GM19025 (cell line): ENCODE data around the gene GSDME.
A peak's percentile ranks its signal among the peaks of the same experiment; 100 is the strongest.

ENCODE experiments used
- ATAC-seq: cut with Tn5 transposase; IDR thresholded peaks from one replicate; pipeline ENCODE4 v1.9.1; 2021; ENCODE audit warnings: mild to moderate bottlenecking, low read depth, moderate library complexity; ENCODE audit not compliant: unreplicated experiment

GSDME gene

DNA sequence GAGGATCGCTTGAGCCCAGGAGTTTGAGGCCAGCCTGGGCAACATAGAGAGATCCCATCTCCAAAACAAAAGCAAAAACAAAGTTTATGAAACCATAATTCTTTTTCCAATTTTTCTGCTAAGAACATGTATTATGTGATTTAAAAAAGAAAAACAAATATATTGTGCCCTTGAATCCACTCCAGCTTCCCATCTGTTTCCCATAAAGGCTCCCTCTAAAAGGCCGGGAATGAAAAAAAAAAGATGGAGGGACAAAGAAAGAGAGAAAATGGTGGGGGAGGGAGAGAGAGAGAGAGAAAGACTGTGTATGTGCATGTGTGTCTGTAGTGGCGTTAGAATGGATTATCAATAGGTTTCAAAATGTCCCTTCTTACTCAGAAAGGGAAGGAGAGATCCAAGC is 20.5 kb upstream of the GSDME start:
- no peak for ATAC-seq

GRCh38 chr7:24773646-24774045 is 16.4 kb upstream of the GSDME start:
- ATAC-seq = no peak

DNA sequence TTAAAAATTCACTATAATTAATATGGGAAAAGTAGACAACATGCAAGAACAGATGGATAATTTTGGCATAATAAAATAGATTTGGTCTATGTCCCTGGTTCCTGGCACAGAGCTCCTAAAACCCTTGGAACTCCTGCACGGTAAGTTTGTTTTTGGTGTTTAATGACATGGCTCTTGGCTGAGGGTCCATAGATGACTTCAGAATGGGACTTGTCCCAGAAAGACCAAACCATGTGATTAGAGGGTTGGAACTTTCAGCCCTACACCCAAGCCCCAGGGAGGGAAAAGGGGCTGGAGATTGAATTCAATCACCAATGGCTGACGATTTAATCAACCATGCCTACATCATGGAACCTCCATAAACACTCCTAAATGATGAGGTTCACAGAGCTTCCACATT is 12.6 kb upstream of the GSDME start:
- ATAC-seq = no peak

DNA sequence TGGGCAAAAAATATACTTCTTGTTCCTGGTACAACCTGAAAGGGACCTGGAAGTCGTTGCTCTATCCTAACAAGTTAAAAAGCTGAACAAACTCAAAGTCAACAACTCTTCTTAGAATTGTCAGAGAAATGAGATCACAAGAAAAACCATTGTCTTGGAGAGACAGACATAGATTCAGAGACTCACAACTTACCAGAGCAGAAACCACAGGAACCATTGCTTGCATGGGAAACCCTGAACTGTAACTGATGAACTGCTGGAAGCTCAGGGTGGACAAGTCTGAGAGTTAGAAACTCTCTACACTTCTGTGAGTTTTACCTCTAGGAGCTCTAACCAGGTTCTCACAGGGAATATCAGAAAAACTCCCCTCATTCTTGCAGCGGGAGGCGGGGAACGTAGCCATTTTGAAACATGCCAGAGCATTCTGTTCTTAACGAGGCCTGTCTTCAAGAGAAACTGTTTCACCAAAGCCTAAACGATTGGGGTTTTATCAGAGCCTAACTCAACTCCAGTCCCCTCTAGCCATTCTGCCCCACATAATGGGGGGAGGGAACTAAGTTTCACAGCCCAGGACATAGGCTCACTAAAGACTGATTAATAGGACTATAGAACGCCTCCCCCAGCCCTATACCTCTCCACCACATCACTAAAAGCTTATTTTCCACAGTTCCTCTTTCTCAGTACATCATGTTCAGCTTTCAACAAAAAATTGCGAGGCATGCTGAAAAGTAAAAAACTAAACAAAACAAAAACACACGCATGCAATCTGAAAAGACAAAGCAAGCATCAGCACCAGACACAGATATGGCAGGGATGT is 12.0 kb upstream of the GSDME start:
- ATAC-seq = no peak

DNA sequence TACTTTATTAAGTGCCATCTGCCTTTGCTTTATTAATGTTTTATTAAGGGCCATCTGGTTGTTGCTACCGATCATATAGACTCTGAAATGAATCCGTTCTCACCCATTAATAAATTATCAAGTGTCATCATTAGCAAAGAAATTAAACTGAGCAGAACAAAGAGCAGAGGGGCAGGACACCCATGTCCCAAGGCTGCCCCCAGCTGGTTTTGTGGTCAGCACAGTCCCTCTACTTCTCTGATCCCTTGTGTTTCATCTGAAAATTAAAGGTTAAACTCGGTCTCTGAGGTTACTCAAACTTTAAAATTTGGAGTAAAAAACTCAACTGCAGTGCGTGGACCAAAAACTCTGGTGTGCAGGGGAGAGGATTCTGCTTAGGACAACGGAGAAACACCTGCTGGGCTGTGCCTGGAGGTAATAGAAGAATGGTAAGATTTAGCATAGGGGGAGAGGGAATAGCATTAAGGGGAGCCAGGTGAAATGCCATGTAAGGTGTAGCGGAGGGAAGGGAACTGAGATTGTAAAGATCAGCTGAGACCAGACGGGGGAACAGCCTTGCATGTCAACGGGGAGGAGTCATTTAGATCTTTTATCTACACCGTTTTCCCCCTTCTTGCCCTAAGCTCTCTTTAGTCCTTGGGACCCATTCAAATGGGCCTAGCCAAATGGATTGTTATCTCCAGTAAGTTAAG is 10.8 kb upstream of the GSDME start:
- no peak for ATAC-seq

DNA sequence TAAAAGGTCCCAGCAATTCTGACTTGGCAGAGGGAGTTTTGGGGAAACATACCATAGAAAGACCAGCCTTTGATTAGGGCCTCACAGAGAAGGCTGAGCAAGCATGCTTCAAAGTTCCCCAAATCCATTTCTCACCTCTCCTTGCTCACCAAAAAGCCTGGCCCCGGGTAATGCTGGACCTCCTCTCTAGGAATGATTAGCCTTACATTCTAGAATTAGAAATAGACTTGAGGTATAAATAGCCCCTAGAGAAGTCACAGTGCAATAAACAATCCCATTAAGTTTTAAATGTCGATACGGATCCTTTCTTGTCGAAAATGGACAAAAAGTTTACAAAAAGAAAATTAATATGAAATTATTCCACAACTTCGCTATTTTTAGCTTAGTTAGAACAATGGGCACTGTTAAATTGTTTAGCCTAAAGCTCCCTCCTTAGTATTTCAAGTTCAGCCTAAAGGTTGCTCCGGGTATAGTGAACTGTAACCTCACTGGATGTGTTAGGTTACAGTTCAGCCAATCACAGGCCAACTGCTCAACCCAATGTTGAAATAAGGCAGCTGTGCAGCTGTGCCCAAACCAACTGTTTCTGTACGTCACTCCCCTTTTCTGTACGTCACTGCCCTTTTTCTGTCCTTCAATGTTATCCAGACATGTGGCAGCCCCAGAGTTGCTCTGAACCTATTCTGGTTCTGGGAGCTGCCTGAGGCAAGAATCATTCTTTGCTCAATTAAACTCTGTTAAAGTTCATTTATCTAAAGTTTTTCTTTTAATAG is 7.9 kb upstream of the GSDME start:
- no peak for ATAC-seq

DNA sequence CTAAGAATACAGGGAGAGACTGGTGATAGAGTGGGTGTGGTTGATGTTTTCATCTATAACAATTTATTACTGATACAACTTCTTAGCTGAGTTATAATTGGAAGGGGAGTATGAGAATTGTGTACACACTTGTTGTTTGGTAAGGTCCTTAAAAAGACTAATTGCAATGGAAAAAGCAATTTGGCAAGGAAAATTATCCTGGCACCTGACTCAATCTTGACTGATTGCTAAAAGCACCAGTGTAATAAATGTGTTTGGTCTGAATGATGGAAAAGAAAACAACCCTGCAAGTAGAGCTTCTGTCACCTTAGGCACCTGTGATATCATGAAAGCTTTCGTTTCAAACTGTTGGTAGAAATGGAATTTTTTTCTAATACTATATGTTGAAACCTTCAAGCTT is 6.7 kb upstream of the GSDME start:
- ATAC-seq = no peak

GRCh38 chr7:24763303-24763901 is 6.1 kb upstream of the GSDME start:
- ATAC-seq = no peak

GRCh38 chr7:24762771-24763170 is 5.5 kb upstream of the GSDME start:
- no peak for ATAC-seq

GRCh38 chr7:24760968-24761367 is 3.7 kb upstream of the GSDME start:
- no peak for ATAC-seq

DNA sequence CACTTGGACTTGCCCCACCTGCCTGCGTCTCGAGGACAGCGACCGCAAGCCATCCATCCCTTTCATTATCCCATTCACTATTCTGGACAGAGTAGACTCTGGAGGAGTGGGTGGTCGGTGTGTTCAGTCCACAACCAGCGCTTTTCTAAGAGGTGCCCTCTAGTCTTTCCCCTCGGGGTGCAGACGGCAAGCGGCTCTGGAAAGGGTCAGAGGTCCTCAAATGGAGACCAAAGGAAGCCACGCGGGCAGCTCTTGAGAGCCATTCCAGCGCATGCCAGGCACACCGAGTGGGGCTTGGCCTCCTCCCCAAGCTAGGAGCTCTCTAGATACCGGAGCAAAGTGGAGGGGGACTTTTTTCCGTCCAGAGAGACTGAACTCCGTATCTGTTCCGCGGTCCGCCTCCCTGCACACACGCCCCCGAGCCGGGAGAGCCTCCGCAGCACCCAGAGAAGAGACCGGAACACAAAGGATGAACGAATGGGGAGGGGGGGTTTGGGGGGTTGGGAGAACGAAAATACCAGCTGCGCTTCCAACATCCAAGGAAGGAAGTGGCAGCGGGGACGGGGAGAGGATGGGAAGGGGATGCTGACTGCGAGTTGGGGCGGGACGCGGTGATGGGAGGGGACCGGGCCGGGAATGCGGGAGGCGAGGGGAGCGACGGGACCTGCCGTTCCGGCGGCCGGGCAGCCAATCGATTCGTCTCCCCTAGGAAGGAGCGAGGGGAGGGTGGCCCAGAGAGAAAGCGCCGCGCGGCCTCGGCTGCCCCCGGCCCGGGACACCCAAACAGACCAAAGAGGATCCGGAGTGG is 515 bp downstream of the GSDME start:
- ATAC-seq = peak; percentile 4

GRCh38 chr7:24755541-24756407 is 1.5 kb downstream of the GSDME start:
- no peak for ATAC-seq

GRCh38 chr7:24754906-24755506 is 2.3 kb downstream of the GSDME start:
- ATAC-seq = no peak

GRCh38 chr7:24752073-24752800 is 5.0 kb downstream of the GSDME start:
- no peak for ATAC-seq

GRCh38 chr7:24751484-24751883 is 5.8 kb downstream of the GSDME start:
- ATAC-seq = no peak

- no peak for ATAC-seq
These were observed 6.7 kb downstream of the GSDME start for GRCh38 chr7:24750441-24751055.

DNA sequence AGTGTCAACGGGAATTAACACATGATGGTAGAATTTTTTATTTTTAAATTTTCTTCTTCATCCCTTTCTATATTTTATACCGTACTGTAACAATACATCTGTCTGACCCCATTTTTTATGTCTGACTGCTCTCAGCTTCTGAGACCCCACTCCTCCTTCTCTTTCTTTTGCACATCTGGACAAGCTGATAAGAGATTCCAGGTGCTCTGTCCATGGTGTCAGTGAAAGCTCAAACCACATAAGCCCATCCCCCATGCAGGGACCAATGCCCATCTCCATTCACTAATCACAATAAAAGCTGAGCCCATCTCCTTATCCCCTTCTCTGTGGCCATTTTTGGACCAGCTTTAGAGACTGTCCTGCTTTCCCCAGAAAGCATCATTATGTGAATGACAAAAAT is 8.7 kb downstream of the GSDME start:
- ATAC-seq = no peak

GRCh38 chr7:24745355-24745754 is 11.9 kb downstream of the GSDME start:
- ATAC-seq = no peak
